Measurements from ENCODE around the gene SLC8A2. TPM values are rescaled to one million over a fixed set of nuclear protein-coding genes. Genes with fewer than 3 reads are reported as not detected.
"Not testable (repeated sequence)": the region's sequence is repeated elsewhere in the genome, so short reads cannot be mapped to it uniquely, and the experiment has no call there.

Gene SLC8A2
- polyA plus RNA-seq, 3 donors: 0.22 to 0.26 (median 0.23) TPM

- no peak for DNase-seq (ENCODE audit: extremely low read depth in 1 of 11, low read depth in 9 of 11, low spot score in 4 of 11)
These were observed 50.4 kb downstream of the SLC8A2 start for GRCh38 chr19:47421244-47421786.

- no peak for DNase-seq (ENCODE audit: extremely low read depth in 1 of 11, low read depth in 9 of 11, low spot score in 4 of 11)
These were observed 51.9 kb downstream of the SLC8A2 start for GRCh38 chr19:47419789-47420188.

- no peak for DNase-seq (ENCODE audit: extremely low read depth in 1 of 11, low read depth in 9 of 11, low spot score in 4 of 11)
These were observed 52.5 kb downstream of the SLC8A2 start, which contains the start of gene MEIS3 for GRCh38 chr19:47419030-47419783. TSS of gene MEIS3 (minus strand) at chr19:47419527. CDS start at chr19:47419081, 446 bp downstream.

GRCh38 chr19:47418692-47419029, 53.0 kb downstream of the SLC8A2 start:
- DNase-seq (ENCODE audit: extremely low read depth in 1 of 11, low read depth in 9 of 11, low spot score in 4 of 11): no peak

- no peak for DNase-seq (ENCODE audit: extremely low read depth in 1 of 11, low read depth in 9 of 11, low spot score in 4 of 11)
These were observed 53.7 kb downstream of the SLC8A2 start for GRCh38 chr19:47417746-47418691.

- no peak for DNase-seq (ENCODE audit: extremely low read depth in 1 of 11, low read depth in 9 of 11, low spot score in 4 of 11)
These were observed 54.5 kb downstream of the SLC8A2 start for GRCh38 chr19:47417107-47417745.

- no peak for DNase-seq (ENCODE audit: extremely low read depth in 1 of 11, low read depth in 9 of 11, low spot score in 4 of 11)
These were observed 55.1 kb downstream of the SLC8A2 start for GRCh38 chr19:47416643-47416985.

GRCh38 chr19:47415953-47416642, 55.6 kb downstream of the SLC8A2 start:
- DNase-seq (ENCODE audit: extremely low read depth in 1 of 11, low read depth in 9 of 11, low spot score in 4 of 11): no peak

- DNase-seq (ENCODE audit: extremely low read depth in 1 of 11, low read depth in 9 of 11, low spot score in 4 of 11): no peak
These were observed 57.2 kb downstream of the SLC8A2 start for GRCh38 chr19:47414469-47414868.

GRCh38 chr19:47413941-47414340, 57.8 kb downstream of the SLC8A2 start:
- DNase-seq (ENCODE audit: extremely low read depth in 1 of 11, low read depth in 9 of 11, low spot score in 4 of 11): no peak

GRCh38 chr19:47411696-47412095, 60.0 kb downstream of the SLC8A2 start:
- not testable (repeated sequence) for DNase-seq (ENCODE audit: extremely low read depth in 1 of 11, low read depth in 9 of 11, low spot score in 4 of 11)

- no peak for DNase-seq (ENCODE audit: extremely low read depth in 1 of 11, low read depth in 9 of 11, low spot score in 4 of 11)
These were observed 60.6 kb downstream of the SLC8A2 start for GRCh38 chr19:47411101-47411500.

- no peak for DNase-seq (ENCODE audit: extremely low read depth in 1 of 11, low read depth in 9 of 11, low spot score in 4 of 11)
These were observed 63.3 kb downstream of the SLC8A2 start for GRCh38 chr19:47408156-47408938.

- no peak for DNase-seq (ENCODE audit: extremely low read depth in 1 of 11, low read depth in 9 of 11, low spot score in 4 of 11)
These were observed 64.3 kb downstream of the SLC8A2 start for GRCh38 chr19:47407417-47407774.

- no peak for DNase-seq (ENCODE audit: extremely low read depth in 1 of 11, low read depth in 9 of 11, low spot score in 4 of 11)
These were observed 64.8 kb downstream of the SLC8A2 start for GRCh38 chr19:47406711-47407416.

- DNase-seq (ENCODE audit: extremely low read depth in 1 of 11, low read depth in 9 of 11, low spot score in 4 of 11): no peak
These were observed 65.8 kb downstream of the SLC8A2 start for GRCh38 chr19:47405854-47406417.

GRCh38 chr19:47405197-47405550, 66.5 kb downstream of the SLC8A2 start:
- no peak for DNase-seq (ENCODE audit: extremely low read depth in 1 of 11, low read depth in 9 of 11, low spot score in 4 of 11)

Data from renal cortex interstitium (tissue), 11 donors.